HepG2 (cell line): ENCODE data around the gene DALRD3. TPM values are rescaled to one million over a fixed set of nuclear protein-coding genes. Genes with fewer than 3 reads are reported as not detected.
A peak's percentile ranks its signal among the peaks of the same experiment; 100 is the strongest.

ENCODE experiments used
- ATM ChIP-seq: fragments of 450-650 bp; IDR thresholded peaks from 2 replicates; pipeline ENCODE4 v1.7.1; 2017; ENCODE audit warnings: mild to moderate bottlenecking, borderline replicate concordance
- ESRRA ChIP-seq: sonication (generic); formaldehyde crosslinking; IDR thresholded peaks from 2 replicates; pipeline ENCODE4 v1.5.1; 2020; ENCODE audit warnings: mild to moderate bottlenecking, low read depth, missing genetic modification reagents
- FOXK1 ChIP-seq: sonication (generic); formaldehyde crosslinking; IDR thresholded peaks from 2 replicates; pipeline ENCODE4 v1.4.0; 2020; ENCODE audit warnings: low read depth, missing genetic modification reagents, borderline replicate concordance
- HDAC6 ChIP-seq: fragments of 200-600 bp; sonication (generic); IDR thresholded peaks from 2 replicates; pipeline ENCODE4 v1.7.0; 2017; ENCODE audit warnings: mild to moderate bottlenecking, antibody characterized with exemption, low read length, low read depth
- KAT7 ChIP-seq: IDR thresholded peaks from 2 replicates; pipeline ENCODE4 v1.6.1; 2018; ENCODE audit warnings: borderline replicate concordance, missing compliant biosample characterization
- MIXL1 ChIP-seq: IDR thresholded peaks from 2 replicates; pipeline ENCODE4 v1.6.1; 2016
- NFE2L2 ChIP-seq: fragments of 150-350 bp; IDR thresholded peaks from 2 replicates; pipeline ENCODE4 v1.6.1; 2014; ENCODE audit warnings: low read length
- RXRA ChIP-seq: sonication (generic); formaldehyde crosslinking; IDR thresholded peaks from 2 replicates; pipeline ENCODE4 v1.5.1; 2020; ENCODE audit warnings: missing genetic modification reagents
- TBX3 ChIP-seq: fragments of 450-650 bp; IDR thresholded peaks from 2 replicates; pipeline ENCODE4 v1.6.1; 2017; ENCODE audit warnings: antibody characterized with exemption, mild to moderate bottlenecking, inconsistent platforms, borderline replicate concordance
- TSC22D2 ChIP-seq: sonication (generic); formaldehyde crosslinking; IDR thresholded peaks from 2 replicates; pipeline ENCODE4 v1.5.1; 2020; ENCODE audit warnings: missing genetic modification reagents, mild to moderate bottlenecking, borderline replicate concordance
- ZNF256 ChIP-seq: sonication (generic); formaldehyde crosslinking; conservative IDR thresholded peaks from 2 replicates; pipeline ENCODE4 v1.4.0; 2020; ENCODE audit warnings: missing genetic modification reagents
- ZNF331 ChIP-seq: sonication (generic); formaldehyde crosslinking; IDR thresholded peaks from 2 replicates; pipeline ENCODE4 v1.4.0; 2020; ENCODE audit warnings: missing genetic modification reagents
- ZNF430 ChIP-seq: sonication (generic); formaldehyde crosslinking; IDR thresholded peaks from 2 replicates; pipeline ENCODE4 v1.9.0; 2021; ENCODE audit warnings: mild to moderate bottlenecking, missing genetic modification reagents
- ZNF441 ChIP-seq: sonication (generic); formaldehyde crosslinking; IDR thresholded peaks from 2 replicates; pipeline ENCODE4 v1.7.0; 2021; ENCODE audit warnings: missing genetic modification reagents, borderline replicate concordance
- polyA plus RNA-seq, 8 experiments: library from polyadenylated mRNA; depleted of rRNA in 3 of 8; stranded (reverse) in 7 of 8; unstranded in 1 of 8; fragments of >200 nt; fragmentation: Illumina TruSeq in 4 of 8; extraction: Trizol in 4 of 8; gene quantifications; 2 replicates each; pipeline versions ENCODE4 v1.2.1 to v1.2.3, GENCODE V29; 2011 to 2016; ENCODE audit warnings: low read depth in 4 of 8, missing spikeins in 1 of 8, mixed read lengths in 1 of 8; ENCODE audit not compliant: insufficient read depth in 1 of 8
- total RNA-seq, 5 experiments: library from RNA; depleted of rRNA; stranded (reverse); fragments of >200 nt; fragmentation: Illumina TruSeq; extraction: Trizol; gene quantifications; 2 replicates each; pipeline ENCODE4 v1.2.3, GENCODE V29; 2016; ENCODE audit warnings: low read depth in 1 of 5
- TF ChIP-seq, protein P1 (sequence below): sonication (generic); formaldehyde crosslinking; IDR thresholded peaks from 2 replicates; pipeline ENCODE4 v1.5.0; 2020; ENCODE audit warnings: missing genetic modification reagents, mild to moderate bottlenecking, borderline replicate concordance
- TF ChIP-seq, protein P2 (sequence below): sonication (generic); formaldehyde crosslinking; IDR thresholded peaks from 2 replicates; pipeline ENCODE4 v1.4.0; 2020; ENCODE audit warnings: missing genetic modification reagents
- TF ChIP-seq, protein P3 (sequence below): sonication (generic); formaldehyde crosslinking; IDR thresholded peaks from 2 replicates; pipeline ENCODE4 v1.5.0; 2020; ENCODE audit warnings: missing genetic modification reagents
- TF ChIP-seq, protein P4 (sequence below): IDR thresholded peaks from 2 replicates; pipeline ENCODE4 v1.6.1; 2016; ENCODE audit warnings: missing compliant biosample characterization, missing genetic modification reagents, borderline replicate concordance
- TF ChIP-seq, protein P5 (sequence below): sonication (generic); formaldehyde crosslinking; IDR thresholded peaks from 2 replicates; pipeline ENCODE4 v1.5.0; 2020; ENCODE audit warnings: mild to moderate bottlenecking, missing genetic modification reagents, borderline replicate concordance
- TF ChIP-seq, protein P6 (sequence below): sonication (generic); formaldehyde crosslinking; IDR thresholded peaks from 2 replicates; pipeline ENCODE4 v1.4.0; 2020; ENCODE audit warnings: missing genetic modification reagents

DALRD3 gene
- total and polyA plus RNA-seq, 2 of the 13 experiments (the other 11 are each of a cell fraction or from before 2014, with no cell fraction given) = 19.9 to 36.5 TPM

DNA sequence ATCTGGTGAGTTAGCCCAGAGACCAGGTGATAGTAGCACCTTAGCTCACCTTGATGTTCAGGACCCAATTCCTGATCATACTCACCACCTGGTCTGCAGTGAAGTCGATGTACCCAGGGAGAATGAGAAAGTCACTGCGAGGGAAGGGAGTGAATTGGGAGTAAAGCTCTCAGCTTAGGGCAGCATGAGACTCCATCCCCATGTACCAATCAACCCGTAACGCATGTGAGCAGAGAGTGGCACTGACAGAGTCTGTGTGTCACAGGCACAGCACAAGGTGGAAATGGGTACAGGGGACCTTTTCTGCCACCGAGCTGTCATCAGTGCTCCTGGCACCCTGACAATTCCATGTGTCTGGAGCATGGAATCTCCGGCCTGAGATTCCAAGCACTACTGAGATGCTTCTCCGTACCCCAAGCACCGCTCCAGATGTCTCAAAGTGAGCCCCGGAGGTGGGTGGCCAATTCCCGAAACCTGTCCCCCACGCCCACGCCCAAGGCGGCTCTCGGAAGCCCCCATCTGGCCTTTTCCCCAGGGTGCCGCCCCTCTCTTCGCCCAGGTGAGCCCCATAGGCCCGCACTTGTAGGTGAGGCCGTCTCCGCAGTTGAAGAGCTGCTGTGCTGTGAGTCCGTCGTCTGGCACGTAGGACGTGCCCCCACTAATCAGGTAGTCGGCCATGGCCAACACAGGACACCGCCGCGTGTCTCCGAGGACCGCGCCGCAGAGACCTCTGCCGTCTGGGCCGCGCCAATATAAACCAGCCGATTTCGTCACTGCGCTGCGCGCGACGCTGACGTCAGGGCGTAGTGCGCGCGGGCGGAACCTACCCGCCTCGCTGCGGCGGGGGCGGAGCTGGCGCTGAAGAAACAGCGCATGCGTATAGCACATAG is 10.5 kb upstream of the DALRD3 start, which contains the start of gene IMPDH2 (continued):
- TF ChIP-seq ZNF331 (CRISPR knock-in tag) (peak; percentile 93), ESRRA (CRISPR knock-in tag) (no peak), ZNF430 (peak; percentile 97), HDAC6 (no peak), MIXL1 (CRISPR knock-in tag) (0 out of 2 replicates have a peak, but pooled peaks have one; percentile 75), TBX3 (no peak), KAT7 (peak; percentile 81; the same call in 1 of the 2 replicates), NFE2L2 (no peak), ZNF441 (CRISPR knock-in tag) (peak; percentile 81; the same call in 1 of the 2 replicates), ATM (no peak), ZNF256 (CRISPR knock-in tag) (peak; percentile 95; the same call in 1 of the 2 replicates), TSC22D2 (CRISPR knock-in tag) (peak; percentile 98; the same call in 1 of the 2 replicates), FOXK1 (CRISPR knock-in tag) (peak; percentile 93), RXRA (CRISPR knock-in tag) (peak; percentile 87)
- TF ChIP-seq, protein P1, sequence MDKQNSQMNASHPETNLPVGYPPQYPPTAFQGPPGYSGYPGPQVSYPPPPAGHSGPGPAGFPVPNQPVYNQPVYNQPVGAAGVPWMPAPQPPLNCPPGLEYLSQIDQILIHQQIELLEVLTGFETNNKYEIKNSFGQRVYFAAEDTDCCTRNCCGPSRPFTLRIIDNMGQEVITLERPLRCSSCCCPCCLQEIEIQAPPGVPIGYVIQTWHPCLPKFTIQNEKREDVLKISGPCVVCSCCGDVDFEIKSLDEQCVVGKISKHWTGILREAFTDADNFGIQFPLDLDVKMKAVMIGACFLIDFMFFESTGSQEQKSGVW (CRISPR knock-in tag) = no peak
- TF ChIP-seq, protein P2, sequence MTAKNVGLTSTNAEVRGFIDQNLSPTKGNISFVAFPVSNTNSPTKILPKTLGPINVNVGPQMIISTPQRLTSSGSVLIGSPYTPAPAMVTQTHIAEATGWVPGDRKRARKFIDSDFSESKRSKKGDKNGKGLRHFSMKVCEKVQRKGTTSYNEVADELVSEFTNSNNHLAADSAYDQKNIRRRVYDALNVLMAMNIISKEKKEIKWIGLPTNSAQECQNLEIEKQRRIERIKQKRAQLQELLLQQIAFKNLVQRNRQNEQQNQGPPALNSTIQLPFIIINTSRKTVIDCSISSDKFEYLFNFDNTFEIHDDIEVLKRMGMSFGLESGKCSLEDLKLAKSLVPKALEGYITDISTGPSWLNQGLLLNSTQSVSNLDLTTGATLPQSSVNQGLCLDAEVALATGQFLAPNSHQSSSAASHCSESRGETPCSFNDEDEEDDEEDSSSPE = peak; percentile 96
- TF ChIP-seq, protein P3, sequence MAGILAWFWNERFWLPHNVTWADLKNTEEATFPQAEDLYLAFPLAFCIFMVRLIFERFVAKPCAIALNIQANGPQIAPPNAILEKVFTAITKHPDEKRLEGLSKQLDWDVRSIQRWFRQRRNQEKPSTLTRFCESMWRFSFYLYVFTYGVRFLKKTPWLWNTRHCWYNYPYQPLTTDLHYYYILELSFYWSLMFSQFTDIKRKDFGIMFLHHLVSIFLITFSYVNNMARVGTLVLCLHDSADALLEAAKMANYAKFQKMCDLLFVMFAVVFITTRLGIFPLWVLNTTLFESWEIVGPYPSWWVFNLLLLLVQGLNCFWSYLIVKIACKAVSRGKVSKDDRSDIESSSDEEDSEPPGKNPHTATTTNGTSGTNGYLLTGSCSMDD (CRISPR knock-in tag) = peak; percentile 65; the same call in 1 of the 2 replicates
- TF ChIP-seq, protein P4, sequence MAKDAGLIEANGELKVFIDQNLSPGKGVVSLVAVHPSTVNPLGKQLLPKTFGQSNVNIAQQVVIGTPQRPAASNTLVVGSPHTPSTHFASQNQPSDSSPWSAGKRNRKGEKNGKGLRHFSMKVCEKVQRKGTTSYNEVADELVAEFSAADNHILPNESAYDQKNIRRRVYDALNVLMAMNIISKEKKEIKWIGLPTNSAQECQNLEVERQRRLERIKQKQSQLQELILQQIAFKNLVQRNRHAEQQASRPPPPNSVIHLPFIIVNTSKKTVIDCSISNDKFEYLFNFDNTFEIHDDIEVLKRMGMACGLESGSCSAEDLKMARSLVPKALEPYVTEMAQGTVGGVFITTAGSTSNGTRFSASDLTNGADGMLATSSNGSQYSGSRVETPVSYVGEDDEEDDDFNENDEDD (CRISPR knock-in tag) = peak; percentile 95
- TF ChIP-seq, protein P5, sequence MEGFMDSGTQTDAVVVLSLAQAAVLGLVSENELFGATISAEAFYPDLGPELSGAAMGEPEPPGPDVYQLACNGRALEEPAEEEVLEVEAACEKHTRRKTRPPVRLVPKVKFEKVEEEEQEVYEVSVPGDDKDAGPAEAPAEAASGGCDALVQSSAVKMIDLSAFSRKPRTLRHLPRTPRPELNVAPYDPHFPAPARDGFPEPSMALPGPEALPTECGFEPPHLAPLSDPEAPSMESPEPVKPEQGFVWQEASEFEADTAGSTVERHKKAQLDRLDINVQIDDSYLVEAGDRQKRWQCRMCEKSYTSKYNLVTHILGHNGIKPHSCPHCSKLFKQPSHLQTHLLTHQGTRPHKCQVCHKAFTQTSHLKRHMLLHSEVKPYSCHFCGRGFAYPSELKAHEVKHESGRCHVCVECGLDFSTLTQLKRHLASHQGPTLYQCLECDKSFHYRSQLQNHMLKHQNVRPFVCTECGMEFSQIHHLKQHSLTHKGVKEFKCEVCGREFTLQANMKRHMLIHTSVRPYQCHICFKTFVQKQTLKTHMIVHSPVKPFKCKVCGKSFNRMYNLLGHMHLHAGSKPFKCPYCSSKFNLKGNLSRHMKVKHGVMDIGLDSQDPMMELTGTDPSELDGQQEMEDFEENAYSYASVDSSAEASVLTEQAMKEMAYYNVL (CRISPR knock-in tag) = peak; percentile 67; the same call in 1 of the 2 replicates
- TF ChIP-seq, protein P6, sequence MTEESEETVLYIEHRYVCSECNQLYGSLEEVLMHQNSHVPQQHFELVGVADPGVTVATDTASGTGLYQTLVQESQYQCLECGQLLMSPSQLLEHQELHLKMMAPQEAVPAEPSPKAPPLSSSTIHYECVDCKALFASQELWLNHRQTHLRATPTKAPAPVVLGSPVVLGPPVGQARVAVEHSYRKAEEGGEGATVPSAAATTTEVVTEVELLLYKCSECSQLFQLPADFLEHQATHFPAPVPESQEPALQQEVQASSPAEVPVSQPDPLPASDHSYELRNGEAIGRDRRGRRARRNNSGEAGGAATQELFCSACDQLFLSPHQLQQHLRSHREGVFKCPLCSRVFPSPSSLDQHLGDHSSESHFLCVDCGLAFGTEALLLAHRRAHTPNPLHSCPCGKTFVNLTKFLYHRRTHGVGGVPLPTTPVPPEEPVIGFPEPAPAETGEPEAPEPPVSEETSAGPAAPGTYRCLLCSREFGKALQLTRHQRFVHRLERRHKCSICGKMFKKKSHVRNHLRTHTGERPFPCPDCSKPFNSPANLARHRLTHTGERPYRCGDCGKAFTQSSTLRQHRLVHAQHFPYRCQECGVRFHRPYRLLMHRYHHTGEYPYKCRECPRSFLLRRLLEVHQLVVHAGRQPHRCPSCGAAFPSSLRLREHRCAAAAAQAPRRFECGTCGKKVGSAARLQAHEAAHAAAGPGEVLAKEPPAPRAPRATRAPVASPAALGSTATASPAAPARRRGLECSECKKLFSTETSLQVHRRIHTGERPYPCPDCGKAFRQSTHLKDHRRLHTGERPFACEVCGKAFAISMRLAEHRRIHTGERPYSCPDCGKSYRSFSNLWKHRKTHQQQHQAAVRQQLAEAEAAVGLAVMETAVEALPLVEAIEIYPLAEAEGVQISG (CRISPR knock-in tag) = peak; percentile 94
